Calu3 (cell line): ENCODE results near the gene IKZF5. TPM values are rescaled to one million over a fixed set of nuclear protein-coding genes. Genes with fewer than 3 reads are reported as not detected.
A peak's percentile ranks its signal among the peaks of the same experiment; 100 is the strongest.

Source experiments
- BruUV-seq: library from RNA; stranded (reverse); fragments of 400-500 nt; replicated peaks from 2 replicates; lab custom pipeline; 2021; lab: Mats Ljungman, UMichigan
- CTCF ChIA-PET: fragments of 300-600 bp; sonication (Branson Sonifier 250); formaldehyde crosslinking; loops from one replicate; lab custom pipeline; 2022; ENCODE audit warnings: antibody characterized with exemption; lab: Charles Lee
- DNase-seq: peaks from one replicate; pipeline ENCODE4 v3.0.0; 2022
- H3K27ac Mint-ChIP-seq: one replicate; pipeline ENCODE4 v1.8.0; 2022; ENCODE audit warnings: mixed read lengths; ENCODE audit not compliant: unreplicated experiment
- H3K27me3 Mint-ChIP-seq: one replicate; pipeline ENCODE4 v1.8.0; 2022; ENCODE audit warnings: mixed read lengths; ENCODE audit not compliant: unreplicated experiment
- H3K36me3 Mint-ChIP-seq: one replicate; pipeline ENCODE4 v1.8.0; 2022; ENCODE audit warnings: mild to moderate bottlenecking, moderate library complexity, mixed read lengths; ENCODE audit not compliant: insufficient read depth, unreplicated experiment
- H3K4me1 Mint-ChIP-seq: one replicate; pipeline ENCODE4 v1.8.0; 2022; ENCODE audit warnings: mild to moderate bottlenecking, low read depth, mixed read lengths; ENCODE audit not compliant: unreplicated experiment
- H3K4me3 Mint-ChIP-seq: one replicate; pipeline ENCODE4 v1.8.0; 2022; ENCODE audit warnings: mild to moderate bottlenecking, low read depth, moderate library complexity, mixed read lengths; ENCODE audit not compliant: unreplicated experiment
- H3K9me3 Mint-ChIP-seq: one replicate; pipeline ENCODE4 v1.8.0; 2022; ENCODE audit warnings: low read depth, mixed read lengths; ENCODE audit not compliant: unreplicated experiment
- intact Hi-C: fragments of 100-400 bp; cut with micrococcal nuclease; formaldehyde crosslinking; loops from one replicate; pipeline ENCODE4 v1.10.0; 2022; ENCODE audit not compliant: unreplicated experiment
- total RNA-seq: library from RNA; stranded (reverse); gene quantifications from 2 replicates; pipeline ENCODE4 v1.2.3, GENCODE V29; 2022
- TF ChIP-seq, protein P1 (sequence below): fragments of 200-600 bp; IDR thresholded peaks from one replicate; pipeline ENCODE4 v1.8.0; 2022; ENCODE audit warnings: antibody characterized with exemption; ENCODE audit not compliant: unreplicated experiment

Gene IKZF5
- total RNA-seq, 1 experiment from 2014 or later: 9.2 TPM

DNA sequence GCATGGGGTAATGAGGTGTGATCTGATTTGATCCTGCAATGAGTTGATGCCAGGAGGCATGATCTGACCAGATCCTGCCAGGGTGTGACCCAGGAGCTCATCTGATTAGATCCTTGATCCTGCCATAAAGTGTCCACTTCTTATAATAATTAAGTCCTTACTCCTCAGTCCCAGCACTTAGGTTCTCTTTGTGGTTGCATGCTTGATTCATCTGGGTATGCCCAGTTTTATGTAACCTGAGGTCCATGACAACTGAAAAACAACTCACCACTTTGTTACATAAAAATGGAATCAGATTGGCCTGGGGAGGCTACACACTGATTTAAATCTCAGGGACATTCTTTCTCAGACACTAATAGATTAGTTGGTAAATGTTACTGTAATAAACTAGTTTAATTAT lies 19.3 kb upstream of the IKZF5 start:
- H3K27ac Mint-ChIP-seq: no peak overlapping the region
- no peaks in the 10 kb centered on the region for H3K9me3 Mint-ChIP-seq
- CTCF ChIA-PET: no interaction called here
- no peaks in the 10 kb centered on the region for H3K27me3 Mint-ChIP-seq
- intact Hi-C loops: no loop called here
- TF ChIP-seq, protein P1, sequence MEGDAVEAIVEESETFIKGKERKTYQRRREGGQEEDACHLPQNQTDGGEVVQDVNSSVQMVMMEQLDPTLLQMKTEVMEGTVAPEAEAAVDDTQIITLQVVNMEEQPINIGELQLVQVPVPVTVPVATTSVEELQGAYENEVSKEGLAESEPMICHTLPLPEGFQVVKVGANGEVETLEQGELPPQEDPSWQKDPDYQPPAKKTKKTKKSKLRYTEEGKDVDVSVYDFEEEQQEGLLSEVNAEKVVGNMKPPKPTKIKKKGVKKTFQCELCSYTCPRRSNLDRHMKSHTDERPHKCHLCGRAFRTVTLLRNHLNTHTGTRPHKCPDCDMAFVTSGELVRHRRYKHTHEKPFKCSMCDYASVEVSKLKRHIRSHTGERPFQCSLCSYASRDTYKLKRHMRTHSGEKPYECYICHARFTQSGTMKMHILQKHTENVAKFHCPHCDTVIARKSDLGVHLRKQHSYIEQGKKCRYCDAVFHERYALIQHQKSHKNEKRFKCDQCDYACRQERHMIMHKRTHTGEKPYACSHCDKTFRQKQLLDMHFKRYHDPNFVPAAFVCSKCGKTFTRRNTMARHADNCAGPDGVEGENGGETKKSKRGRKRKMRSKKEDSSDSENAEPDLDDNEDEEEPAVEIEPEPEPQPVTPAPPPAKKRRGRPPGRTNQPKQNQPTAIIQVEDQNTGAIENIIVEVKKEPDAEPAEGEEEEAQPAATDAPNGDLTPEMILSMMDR: no peak
- no peaks in the 10 kb centered on the region for H3K4me1 Mint-ChIP-seq
- H3K36me3 Mint-ChIP-seq: no peaks in the 10 kb centered on the region
- H3K4me3 Mint-ChIP-seq: no peak overlapping the region
- no peak for DNase-seq
- BruUV-seq: no TSS peak

DNA sequence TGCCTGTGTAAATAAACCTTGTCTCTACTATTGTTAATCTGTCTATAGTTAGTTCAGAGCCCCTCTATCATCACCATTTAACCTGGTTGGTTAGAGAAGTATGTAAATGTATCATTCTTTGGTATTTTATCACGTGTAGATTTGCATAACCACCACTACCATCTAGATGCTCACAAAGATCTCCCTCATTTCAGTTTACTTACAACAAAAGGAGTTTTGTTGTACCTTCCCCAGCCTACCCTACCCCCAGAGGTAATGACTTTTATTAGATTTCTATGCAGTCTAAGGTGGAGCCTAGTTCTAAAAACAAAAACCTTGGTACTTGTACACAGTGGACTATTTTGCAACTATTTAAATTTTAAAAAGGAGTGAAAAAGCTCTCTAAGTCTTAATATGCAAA lies 17.7 kb upstream of the IKZF5 start:
- Mint-ChIP-seq H3K27ac (no peak overlapping the region), H3K4me3 (no peak overlapping the region), H3K4me1 (no peaks in the 10 kb centered on the region), H3K36me3 (no peaks in the 10 kb centered on the region), H3K9me3 (no peaks in the 10 kb centered on the region), H3K27me3 (no peaks in the 10 kb centered on the region)
- intact Hi-C loops: no loop called here
- CTCF ChIA-PET: no interaction called here
- no TSS peak for BruUV-seq
- DNase-seq: no peak
- TF ChIP-seq, protein P1: no peak

DNA sequence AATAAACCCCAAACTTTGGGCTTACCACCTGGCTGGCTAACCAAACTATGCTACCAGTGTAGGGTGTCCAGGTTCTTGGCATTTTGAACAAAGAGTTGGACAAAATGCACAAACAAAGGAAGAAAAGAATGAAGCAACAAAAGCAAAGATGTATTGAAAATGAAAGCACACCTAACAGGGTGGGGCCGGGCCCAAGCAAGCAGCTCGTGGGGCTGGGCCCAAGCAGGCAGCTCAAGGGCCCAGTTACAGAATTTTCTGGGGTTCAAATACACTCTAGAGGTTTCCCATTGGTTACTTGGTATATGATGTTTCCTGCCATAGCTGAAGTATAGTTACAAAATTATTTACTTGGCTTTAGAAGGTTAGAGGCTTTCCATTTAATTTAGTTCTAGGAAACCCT lies 15.9 kb upstream of the IKZF5 start:
- Mint-ChIP-seq H3K36me3 (no peaks in the 10 kb centered on the region), H3K27ac (no peak overlapping the region), H3K27me3 (no peaks in the 10 kb centered on the region), H3K4me3 (no peak overlapping the region), H3K9me3 (no peaks in the 10 kb centered on the region), H3K4me1 (no peaks in the 10 kb centered on the region)
- TF ChIP-seq, protein P1: no peak
- BruUV-seq: no TSS peak
- intact Hi-C loops: no loop called here
- no peak for DNase-seq
- CTCF ChIA-PET: no interaction called here

DNA sequence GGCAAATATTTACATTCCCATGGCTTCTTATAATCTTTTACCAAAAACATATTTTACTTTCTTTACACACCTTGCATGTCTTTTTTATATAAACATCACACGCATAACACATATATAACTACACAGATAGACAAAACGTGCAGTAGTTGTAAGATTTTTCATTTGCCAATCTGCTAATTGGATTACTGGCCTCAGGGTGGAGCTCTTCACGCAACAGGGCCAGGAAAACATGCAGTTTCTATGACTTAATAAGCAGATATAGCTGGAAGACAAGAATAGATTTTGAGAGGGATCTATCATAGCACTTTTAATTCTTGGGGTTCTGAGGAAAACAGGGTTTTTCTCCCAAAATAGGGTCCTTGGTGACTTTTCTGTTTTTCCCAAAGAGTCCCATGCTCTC lies 12.9 kb upstream of the IKZF5 start:
- TF ChIP-seq, protein P1: peak; percentile 22
- no TSS peak for BruUV-seq
- H3K4me1 Mint-ChIP-seq: no peaks in the 10 kb centered on the region
- CTCF ChIA-PET: no interaction called here
- H3K27ac Mint-ChIP-seq: no peak overlapping the region
- no peak for DNase-seq
- H3K36me3 Mint-ChIP-seq: no peaks in the 10 kb centered on the region
- no peaks in the 10 kb centered on the region for H3K9me3 Mint-ChIP-seq
- intact Hi-C loops: no loop called here
- H3K4me3 Mint-ChIP-seq: no peak overlapping the region
- H3K27me3 Mint-ChIP-seq: no peaks in the 10 kb centered on the region
